GM19043 (cell line): ENCODE measurements around the gene ARPP21.
"Not testable (repeated sequence)": the region's sequence is repeated elsewhere in the genome, so short reads cannot be mapped to it uniquely, and the experiment has no call there.

Experiments used
- ATAC-seq: cut with Tn5 transposase; IDR thresholded peaks from one replicate; pipeline ENCODE4 v1.9.1; 2021; ENCODE audit warnings: low read depth; ENCODE audit not compliant: unreplicated experiment

Gene ARPP21

DNA sequence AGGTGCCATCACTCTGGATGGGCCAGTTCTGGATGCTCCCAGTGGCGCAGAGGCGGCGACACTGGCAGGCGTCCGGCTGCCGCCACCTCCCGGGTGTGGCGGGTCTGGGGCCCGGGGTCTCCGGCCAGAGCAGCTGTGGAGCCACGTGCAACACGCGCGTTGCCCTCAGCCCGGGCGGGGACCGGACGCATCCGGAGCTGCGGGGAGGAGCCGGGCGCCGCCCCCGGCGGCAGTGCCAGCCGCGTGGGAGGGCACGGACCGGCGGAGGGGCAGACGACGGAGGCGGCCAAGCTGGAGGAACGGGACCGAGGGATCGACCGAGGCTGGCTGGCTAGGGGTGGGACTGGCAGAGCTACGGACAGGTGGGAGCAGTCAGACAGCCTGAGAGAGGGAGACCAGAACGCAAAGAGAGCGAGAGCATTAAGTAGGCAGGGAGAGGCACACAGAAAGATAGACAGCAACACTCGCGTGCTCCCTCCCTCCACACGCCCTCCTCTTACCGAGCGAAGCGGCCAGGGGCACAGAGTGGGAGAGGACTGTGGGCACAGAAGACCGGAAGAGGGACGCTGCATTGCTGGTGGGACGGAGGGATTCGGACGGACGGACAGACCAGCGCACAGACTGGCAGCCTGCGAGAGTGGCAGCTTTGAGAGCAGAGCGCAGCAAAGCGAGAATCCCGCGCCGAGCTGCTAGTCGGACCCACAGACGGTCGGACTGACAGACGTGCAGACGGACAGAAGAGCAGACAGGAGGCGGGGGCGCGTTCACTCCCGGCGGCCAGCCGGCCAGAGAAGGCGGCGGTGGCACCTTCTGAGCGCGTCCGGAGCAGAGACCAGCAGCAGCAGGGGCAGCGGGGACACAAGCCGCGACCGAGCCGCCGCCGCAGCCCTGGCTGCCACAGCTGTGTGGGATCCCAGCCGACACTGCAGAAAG, at the start of gene ARPP21:
Gene ARPP21, plus strand, starts transcription at position 272 of the 933 bp plus-strand sequence. CDS start 42,227 bp downstream, outside the sequence.
- ATAC-seq, result no peak

DNA sequence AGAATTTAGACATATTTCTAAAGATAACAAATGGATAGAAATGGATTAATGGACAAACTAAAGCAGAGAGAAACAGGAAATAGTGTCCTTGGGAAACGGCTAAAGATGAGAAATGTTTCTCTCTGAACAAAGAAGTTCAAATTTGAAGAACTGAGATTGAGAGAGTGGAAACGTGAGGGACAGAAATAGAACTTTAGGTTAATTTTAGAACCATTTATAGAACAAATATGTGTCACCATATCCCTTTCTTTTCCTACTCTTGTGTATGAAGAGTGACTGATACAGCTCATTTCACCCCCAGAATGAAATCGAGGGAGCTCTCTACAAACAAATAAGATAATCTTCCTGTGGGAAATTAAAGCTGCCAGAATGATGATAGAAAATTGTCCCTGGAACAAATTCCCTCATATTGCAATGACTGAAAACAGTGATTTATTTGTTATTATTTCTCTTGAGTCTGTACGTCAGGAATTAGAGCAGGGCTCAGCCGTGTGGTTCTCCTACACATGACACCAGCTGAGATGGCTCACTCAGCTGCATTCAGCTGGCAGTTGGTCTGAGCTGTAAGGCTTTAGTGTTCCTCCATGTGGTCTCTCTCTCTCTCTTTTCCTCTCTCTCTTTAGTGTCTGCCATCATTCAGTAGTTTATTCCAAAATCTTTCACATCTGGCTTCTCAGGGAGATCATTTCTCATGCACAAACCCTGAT, 46.6 kb upstream of the ARPP21 start:
- ATAC-seq, result no peak

DNA sequence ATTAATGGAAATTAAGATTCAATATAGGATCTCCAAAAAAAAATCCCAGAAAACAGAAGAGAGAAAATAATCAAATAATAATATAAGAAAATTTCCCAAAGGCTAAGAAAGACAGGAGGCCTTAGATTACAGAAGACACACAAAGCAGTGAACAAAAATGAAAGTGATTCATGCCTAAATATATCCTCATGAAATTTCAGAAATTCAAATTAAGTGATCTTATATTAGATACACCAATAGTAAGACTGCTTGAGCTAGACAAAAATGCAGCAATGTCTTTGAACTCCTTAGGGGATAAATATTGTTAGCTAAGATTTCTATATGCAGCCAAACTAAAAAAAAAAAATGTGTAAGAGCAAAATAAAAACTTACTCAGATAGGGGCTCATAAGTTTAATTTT, 44.6 kb upstream of the ARPP21 start:
- ATAC-seq, result no peak

DNA sequence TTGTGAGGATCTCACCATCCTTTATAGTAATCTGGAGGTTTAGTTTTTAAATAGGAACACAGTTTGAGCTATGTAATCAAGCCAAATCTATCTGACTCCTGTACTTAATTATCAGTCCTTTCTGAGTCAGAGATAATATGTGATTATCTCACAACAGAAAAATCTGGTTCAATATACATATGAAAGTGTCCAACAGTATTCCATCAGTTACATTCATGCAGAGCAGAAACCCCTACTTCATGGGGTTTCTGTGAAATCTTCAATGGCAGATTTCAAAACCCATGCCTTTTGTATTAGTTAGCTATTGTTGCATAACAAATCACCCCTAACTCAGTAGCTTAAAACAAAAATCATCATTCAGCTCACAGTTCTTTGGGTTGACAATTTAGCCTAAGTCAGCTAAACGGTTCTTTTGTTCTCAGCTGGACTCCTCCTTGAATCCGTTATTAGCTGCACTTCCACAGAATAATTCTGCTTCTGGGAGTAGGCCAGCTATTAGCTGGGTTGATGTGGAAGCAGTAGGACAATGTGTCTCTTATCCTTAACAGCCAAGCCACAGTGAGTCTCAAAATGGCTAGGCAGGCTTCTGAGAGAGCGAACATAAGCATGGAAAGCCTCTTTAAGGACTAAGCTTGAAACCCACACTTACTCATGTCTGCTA, 42.9 kb upstream of the ARPP21 start:
- no peak for ATAC-seq

- no peak for ATAC-seq
Measured at GRCh38 chr3:35597490-35597889, 41.8 kb upstream of the ARPP21 start.

GRCh38 chr3:35598804-35599203, 40.5 kb upstream of the ARPP21 start:
- ATAC-seq, result no peak

- no peak for ATAC-seq
Measured at GRCh38 chr3:35601959-35602358, 37.4 kb upstream of the ARPP21 start.

DNA sequence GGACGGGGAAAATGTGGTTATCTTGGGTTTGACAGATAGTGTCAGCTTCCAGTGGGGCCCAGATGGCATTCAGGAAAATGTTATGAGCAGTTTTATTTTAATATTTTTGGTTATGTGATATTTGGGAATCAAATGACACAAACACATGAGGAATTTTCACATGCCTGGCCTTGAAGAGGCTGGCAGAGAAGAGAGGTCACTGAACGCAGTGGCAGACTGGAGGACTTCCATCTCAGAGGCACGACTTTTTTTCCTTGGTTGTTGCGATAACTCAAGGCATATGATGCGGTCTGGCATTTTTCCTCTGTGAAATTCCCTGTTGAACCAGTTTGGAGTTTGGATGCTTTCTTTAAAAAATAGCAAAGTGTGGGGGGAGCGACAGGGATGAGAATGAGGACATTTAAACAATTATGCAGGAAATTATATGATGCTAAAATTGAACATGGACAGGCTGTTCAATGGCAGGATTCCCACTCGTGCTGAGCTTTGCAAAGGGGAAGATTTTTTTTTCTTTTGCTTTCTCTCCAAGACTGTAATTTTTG, 36.9 kb upstream of the ARPP21 start:
- ATAC-seq, result no peak

DNA sequence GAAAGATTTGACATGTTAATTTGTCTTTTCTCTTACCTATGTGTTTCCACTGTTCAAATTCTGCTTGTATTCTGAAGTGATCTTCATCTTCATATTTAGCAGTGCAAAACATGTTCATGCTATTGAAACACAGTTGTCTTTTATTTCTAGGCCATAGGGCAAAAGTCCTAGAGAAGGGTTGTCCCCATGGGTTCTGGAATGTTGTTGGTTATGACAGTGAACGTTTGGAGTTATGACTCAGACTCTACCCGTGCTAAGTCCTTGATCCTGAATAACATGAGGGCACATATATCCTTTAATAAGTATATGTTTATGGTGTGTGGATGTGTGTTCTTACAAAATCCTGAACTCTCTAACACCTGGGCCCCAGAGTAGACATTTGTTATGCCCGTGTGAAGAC, 23.0 kb upstream of the ARPP21 start:
- no peak for ATAC-seq

DNA sequence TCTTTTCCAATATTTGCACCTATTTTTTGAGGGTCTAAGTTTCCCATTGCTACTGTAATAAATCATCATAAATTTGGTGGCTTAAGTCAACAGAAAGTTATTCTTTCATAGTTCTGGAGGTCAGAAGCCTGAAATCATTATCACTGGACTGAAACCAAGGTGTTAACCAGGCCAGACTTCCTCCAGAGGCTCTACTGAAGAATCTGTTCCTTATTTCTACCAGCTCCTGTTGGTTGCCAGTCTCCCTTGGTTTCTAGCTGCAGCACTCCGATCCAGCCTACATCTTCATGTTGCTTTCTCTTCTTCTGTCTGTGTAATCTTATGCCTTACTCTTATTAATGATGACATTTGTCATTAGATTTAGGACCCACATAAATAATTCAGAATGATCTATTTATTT, 22.0 kb upstream of the ARPP21 start:
- ATAC-seq, result no peak

DNA sequence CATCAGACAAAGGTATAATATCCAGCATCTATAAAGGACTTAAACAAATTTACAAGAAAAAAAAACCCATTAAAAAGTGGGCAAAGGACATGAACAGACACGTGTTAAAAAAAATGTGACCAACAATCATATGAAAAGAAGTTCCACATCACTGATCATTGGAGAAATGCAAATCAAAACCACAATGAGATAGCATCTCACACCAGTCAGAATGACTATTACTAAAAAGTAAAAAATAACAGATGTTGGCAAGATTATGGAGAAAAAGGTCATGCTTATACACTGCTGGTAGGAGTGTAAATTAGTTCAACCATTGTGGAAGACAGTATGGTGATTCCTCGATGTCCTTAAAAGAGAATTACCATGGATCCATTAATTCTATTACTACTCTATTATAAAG, 19.1 kb upstream of the ARPP21 start:
- ATAC-seq, result not testable (repeated sequence)

GRCh38 chr3:35624698-35625097, 14.6 kb upstream of the ARPP21 start:
- ATAC-seq, result no peak

DNA sequence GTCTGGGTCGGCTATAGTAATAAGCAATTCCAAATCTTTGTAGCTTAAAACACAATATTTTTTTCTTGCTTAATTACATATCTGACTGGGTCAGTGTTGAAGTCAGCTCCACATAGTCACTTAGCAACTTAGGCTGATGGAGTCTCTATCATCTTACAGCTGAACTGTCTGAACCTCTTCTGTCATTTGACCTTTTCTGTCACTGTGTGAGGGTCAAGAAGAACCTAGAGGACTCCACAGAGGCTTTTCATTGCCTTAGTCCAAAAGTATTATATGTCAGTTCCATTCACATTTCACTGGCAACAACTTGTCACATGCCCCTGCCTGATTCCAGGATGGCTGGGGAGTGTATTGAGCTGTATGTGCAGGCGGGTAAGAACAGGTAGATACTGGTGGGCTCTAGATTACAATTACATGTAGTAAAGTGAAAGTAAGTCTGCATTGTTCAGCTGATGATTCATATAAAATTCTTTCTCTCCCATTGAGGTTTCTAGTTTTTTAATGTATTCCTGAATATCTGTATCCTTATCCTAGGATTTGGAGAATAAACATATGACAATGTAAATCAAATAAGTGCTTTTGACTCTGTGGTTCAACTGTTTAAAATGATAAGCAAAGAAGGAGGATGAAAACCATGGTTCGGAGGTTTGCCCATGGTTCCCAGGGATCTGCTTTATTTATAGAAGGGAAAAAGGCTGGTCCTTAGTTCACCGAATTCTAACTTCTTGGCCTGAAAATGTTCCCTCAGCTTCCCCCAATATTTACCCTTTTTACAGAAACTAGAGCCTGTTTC, 5.8 kb upstream of the ARPP21 start:
- ATAC-seq, result no peak

DNA sequence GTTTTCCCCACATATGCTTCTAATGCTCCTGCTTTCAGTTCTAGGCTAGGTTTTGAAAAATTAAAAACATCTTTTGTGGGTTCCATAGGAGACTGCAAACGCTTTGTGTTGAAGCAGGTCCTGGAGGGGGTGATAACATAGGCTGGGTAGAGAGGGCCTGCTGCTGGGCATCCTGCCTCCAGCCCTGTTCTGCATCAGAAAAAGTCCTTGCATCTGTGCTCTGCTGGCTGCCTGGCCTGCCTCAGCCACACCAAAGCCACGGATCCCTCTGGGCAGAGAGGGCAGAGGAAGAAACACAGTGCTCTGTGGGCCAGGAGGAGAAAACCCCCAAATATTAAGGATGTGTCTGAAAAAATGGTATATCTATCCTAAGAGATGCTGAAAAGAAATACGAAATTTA, 3.9 kb upstream of the ARPP21 start:
- no peak for ATAC-seq

DNA sequence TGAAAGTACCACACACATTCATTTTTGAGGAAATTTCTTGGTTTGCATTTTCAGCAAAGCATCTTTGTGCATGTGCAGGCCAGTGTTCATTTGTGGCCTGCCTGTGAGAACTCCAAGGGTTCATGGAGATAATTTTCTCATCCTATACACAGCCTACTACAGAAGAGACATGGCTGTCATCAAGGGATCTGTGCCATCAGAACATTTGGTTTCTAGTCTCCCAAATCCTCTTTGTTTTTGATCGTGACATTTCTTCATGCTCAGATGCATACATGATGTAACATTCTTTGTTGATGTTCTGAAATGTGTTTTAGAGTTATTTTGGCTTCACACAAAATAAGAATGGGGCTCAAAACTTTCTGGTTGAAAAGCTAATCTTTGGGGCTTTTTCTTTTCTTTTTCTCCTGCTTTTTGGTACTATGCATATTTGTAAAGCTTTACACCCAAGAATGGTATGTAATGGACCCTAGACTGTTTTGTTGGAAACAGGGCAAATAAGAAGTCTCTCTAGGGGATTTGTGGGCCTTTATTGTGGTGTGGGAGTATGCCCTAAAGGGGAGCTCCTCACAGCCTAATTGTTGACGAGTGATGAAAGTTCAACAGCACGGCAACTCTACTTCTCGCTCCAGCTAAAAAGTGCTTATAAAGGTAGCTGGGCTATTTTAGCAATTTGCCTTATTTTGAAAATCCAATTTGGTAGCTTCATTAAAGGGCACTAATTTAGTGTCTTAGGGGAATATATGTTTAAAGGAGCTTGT, 3.2 kb upstream of the ARPP21 start:
- no peak for ATAC-seq

GRCh38 chr3:35638251-35638979, 910 bp upstream of the ARPP21 start:
- no peak for ATAC-seq

- ATAC-seq, result no peak
Measured at GRCh38 chr3:35638980-35639253, 408 bp upstream of the ARPP21 start.

DNA sequence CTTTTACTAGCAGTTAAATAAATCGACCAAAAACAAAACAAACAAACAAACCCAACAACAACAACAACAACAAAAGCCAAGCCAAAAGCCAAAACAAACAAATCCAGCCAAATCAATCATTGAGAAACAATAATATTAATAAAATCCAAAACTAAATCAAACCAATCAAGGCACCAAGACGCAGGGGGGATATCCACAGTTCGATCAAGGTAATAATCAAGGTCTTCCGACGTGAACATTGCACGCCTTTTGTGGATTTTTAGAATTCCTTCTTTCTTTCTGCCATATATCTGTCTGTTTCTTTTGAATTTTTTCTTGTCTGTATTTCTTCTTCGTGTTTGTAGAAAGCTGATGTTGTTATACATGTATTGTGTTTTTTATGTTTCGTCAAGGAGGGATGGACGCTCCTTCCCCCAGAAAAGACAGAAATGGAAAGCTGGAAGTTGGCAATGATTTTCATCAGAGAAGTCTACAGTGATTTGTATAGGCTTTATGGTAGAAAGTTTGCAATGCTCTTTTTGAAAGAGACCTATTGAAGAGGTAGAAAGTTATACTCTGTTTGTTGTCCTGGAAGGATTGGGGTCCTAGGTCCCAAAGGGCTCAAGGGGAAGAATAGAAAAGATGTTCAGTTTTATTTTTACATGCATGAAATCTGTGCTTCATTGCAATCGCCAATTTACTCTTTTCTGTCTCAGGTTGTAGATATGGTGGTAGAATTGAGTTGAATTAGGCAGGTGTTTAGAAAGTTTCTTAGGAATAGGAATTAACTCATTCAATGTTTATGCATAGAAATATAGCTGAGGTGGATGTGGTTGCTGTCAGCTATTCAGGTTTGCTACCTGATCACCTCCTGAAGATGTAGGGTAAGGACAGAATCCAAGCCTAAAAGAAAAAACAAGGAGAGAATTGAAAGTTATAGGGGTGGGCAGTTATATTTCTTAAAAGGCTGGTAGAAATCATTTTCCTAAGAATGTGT, 1.2 kb downstream of the ARPP21 start:
- ATAC-seq, result no peak
